ENCODE measurements around the gene NPDC1.
"Not testable (repeated sequence)": the region's sequence is repeated elsewhere in the genome, so short reads cannot be mapped to it uniquely, and the experiment has no call there.

NPDC1 gene

GRCh38 chr9:137011907-137012675, 33.9 kb downstream of the NPDC1 start:
- DNase-seq (ENCODE audit: low read depth in 2 of 2) = no peak

DNA sequence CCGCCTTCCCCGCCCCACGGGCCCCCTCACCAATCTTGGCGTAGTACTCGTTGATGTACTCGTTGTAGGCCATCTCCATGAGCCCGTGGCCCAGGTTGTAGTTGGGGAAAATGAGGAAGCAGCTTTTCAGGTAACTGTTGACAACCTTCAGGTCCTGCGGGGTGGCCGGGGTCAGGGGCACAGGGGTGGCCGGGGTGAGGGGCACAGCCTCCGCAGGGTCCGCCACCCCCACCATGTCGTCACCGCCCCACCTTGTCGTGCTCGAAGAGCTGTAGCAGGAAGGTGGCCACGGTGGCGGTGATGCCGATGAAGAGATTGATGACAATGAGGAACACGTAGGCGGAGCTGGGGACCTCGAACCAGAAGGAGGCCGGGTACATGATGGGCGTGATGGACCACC, 34.8 kb downstream of the NPDC1 start:
- no peak for DNase-seq (ENCODE audit: low read depth in 2 of 2)

DNA sequence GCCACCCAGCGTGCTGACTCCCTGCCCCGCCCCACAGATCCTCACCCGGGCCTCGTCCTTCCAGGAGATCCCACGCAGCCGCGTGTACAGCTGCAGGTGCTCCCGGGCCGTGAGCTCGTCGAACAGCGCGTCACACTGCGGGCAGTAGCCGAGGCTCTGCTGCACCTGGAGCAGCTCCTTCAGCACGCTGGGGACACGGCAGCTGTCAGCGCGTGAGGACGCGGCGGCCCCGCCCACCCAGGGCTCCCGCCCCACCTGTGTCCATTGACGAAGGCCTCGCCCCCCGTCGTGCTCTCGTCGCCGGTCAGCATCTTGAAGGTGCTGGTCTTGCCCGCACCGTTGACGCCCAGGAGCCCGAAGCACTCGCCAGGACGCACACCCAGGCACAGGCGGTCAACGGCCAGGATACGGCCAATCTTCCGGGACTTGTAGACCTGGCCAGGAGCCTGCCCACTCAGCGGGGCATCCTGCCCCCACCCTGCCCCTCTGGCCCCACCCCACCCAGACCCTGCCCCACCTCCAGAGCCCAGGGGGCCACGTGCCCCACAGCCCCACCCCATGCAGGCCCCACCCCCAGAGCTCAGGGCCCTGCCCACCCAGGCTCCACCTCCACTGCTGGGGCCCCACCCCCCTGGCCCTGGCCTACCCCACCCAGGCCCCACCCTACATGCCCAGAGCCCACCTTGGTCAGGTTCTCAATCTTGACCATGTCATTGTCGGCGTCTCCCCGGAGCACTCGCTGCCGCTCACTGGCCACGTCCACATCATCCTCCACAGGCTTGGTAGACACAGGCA, 35.8 kb downstream of the NPDC1 start:
- DNase-seq (ENCODE audit: low read depth in 2 of 2) = no peak

DNA sequence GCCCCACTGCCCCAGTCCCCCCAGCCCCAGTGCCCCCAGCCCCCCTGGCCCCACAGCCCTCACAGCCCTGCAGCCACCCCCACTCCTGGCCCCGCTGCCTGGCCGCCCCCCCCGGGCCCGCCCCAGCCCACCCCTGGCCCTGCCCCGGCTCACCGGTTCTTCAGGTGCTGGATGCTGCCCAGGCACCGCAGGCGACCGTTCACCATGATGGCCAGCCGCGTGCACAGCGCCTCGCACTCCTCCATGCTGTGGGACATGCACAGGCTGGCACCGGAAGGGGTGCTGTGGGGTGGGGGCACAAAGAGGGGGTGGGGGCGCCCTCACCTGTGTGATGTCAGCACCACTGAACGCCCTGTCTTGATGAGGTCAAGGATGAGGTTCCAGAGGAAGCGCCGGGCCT, 36.8 kb downstream of the NPDC1 start:
- DNase-seq (ENCODE audit: low read depth in 2 of 2) = no peak

DNA sequence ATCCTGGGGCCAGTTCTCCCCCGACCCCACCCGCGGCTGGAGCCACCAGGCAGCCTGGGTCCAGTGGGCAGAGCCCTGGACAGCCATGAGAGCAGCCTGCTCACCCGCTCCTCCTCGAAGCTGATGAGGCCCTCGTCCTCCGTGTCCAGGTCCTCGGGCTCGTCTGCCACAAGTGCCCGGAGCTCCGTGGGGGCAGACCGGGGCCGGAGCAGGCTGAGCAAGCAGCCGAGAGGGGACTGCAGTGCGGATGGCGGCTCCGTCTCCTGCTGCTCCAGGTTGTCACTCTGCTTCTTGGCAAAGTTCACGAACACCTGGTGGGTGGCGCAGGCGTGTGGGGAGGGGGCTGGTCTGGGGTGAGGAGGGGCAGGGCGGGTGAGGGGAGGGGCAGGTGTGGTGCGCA, 37.7 kb downstream of the NPDC1 start:
- DNase-seq (ENCODE audit: low read depth in 2 of 2) = no peak

GRCh38 chr9:137007816-137008270, 38.1 kb downstream of the NPDC1 start:
- no peak for DNase-seq (ENCODE audit: low read depth in 2 of 2)

DNA sequence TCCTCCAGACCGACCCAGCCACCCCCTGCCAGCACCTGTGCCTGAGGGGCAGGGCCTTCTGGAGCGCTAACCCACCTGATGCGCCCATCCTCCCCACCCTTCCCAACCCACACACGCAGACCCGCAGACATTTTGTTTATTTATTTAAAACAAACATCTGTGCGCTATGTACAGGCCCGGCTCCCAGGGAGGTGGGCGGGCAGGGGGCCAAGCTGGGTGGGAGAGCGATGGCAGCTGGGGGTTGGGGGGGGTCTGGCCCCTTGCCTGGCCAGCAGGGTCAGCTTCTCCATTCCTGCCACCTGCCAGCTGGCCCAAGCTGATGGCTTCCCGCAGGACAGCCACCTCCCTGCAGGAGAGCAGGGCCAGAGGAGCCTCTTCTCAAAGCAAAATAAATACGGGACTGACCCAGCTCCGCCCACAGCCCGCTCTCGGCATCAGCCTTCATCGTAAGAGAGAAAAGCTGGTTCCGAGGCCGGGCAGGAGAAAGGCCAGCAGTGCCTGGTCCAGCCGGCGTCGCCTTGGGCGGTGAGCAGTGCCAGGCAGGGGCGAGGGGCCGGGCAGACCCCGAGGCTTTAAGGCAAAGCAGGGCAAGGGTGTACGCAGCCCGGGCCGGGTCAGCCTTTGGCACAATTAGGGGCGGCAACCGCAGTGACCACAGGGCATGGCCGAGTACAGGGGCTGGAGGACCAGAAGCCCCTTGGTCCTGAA, 38.7 kb downstream of the NPDC1 start:
- no peak for DNase-seq (ENCODE audit: low read depth in 2 of 2)

DNA sequence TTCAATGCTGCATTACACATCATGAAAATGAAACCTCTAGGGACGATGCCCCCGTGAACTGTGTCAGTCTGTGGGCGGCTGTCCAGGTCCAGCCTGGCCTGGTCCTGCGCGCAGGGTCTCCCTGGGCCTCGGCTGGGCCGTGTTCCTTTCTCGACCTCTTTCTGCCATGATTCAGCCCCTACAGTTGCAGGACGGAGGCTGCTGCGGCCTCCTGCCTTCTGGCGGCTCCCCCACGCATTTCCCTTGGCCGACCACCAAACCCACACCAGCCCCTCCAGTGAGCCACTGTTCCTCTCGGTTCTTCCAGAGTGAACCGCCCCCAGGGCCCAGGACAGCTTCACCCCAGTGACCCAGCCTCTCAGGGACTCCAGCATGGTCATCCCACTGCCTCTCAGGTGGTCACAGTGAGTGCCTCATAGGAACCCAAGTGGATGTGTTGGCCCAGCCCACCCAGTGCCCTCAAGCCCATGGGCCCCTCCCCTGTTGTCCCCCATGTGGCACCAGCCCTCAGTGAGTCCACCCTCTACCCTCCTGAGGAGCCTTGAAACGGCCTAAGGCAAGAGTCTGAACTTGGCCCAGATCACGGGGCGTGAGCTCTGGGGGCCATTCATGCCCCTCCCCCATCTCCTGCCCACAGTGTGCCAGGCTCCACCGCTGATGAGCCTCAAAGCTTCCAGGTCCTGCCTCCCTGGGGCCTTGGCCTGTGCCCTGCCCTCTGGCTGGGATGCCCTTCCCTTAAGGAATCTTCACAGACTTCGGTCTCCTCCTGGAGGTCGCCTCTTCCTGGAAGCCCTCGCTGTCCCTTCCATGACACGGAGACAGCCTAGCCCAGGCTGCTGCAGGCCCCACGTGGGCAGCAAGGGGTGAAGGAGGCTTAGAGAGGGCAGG, 39.6 kb downstream of the NPDC1 start:
- DNase-seq (ENCODE audit: low read depth in 2 of 2) = no peak

DNA sequence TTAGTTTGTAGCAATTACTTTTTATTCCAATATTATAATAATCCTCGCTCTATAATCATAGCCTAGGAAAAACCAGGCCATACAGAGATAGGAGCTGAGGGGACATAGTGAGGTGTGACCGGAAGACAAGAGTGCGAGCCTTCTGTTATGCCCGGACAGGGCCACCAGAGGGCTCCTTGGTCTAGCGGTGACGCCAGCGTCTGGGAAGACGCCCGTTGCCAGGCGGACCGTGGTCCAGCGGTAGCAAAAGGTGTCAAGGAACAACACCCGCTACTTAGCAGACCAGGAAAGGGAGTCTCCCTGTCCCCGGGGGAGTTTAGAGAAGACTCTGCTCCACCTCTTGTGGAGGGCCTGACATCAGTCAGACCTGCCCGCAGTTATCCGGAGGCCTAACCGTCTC, 41.7 kb downstream of the NPDC1 start:
- DNase-seq (ENCODE audit: low read depth in 2 of 2) = not testable (repeated sequence)

- DNase-seq (ENCODE audit: low read depth in 2 of 2) = no peak
Measured at GRCh38 chr9:137002646-137003041, 43.3 kb downstream of the NPDC1 start.

DNA sequence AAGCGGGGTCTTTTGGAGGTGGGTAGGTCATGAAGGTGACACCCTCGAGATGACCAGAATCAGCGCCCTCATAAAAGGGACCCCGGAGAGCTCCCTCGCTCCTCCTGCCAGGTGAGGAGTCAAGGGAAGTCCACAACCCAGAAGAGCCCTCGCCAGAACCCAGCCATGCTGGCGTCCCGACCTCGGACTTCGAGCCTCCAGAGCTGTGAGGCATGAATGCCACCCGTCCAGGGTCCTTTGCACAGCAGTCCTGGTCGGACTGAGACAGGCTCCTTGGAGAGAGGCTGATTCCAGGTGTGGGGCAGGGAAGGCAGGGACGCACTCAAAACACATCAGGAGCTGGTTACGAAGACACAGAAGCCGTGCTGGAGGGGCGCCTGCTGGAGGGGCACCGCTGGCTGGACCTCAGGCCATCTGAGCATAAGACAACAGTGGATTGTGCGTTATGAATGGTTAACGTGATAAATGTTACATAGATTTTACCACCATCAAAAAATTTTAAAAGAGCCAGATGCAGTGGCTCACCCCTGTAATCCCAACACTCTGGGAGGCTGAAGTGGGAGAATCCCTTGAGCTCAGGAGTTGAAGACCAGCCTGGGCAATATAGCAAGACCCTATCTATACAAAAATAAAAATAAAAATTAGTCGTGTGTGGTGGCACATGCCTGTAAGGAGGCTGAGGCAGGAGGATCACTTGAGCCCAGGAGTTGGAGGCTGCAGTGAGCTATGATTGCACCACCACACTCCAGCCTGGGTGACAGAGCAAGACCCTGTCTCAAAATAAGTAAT, 43.9 kb downstream of the NPDC1 start:
- no peak for DNase-seq (ENCODE audit: low read depth in 2 of 2)

DNA sequence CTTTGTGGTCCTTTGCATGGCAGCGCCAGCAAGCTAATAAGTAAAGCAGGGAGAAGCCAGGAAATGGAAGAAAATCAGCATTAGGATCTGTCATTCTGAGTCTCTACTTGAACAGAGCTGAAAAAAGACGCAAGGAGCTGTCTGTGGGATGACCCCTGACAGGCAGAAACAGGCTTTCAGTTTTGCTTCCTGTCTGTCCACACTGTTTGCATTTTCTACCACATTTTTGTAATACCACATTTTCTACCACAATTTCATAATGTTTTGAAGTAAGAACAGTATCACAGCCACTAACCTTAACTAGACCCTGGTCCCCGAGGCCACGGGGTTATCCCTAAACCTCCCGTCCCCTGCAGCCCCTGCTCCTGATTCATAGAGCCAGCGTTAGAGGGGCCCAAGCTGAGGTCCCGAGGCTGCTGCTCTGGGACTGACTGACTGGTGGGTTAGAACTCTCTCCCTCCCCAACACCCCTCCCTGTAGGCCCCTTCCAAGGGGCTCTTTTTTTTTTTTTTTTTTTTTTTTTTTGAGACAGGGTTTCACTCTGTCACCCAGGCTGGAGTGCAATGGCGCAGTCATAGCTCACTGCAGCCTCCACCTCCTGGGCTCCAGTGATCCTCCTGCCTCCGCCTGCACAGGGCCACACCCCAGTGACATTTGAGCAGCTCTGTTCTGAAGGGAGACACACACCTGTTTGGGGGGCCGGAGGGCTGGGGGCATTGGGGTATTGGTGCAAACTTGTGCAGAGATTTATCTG, 45.6 kb downstream of the NPDC1 start:
- DNase-seq (ENCODE audit: low read depth in 2 of 2) = no peak

DNA sequence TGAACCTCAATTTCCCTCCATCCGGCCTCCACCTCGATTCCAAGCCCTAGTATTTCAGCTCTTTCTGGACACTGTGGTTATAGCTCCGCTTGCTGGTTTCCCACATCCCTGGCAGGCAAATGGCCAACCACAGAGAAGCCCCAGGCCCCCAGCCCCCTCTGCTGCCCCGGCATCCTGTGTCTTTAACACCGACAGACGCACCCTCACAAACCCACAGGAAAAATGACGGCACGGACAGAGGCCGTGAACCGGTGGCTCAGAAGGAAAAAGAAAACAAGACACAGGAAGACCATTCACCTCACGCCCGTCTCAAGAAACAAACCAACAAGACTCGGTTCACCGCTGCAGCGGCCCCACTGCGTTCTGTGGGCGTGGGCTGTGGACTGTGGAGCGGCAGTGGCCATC, 48.1 kb downstream of the NPDC1 start:
- DNase-seq (ENCODE audit: low read depth in 2 of 2) = no peak

- DNase-seq (ENCODE audit: low read depth in 2 of 2) = no peak
Measured at GRCh38 chr9:136997371-136997770, 48.6 kb downstream of the NPDC1 start.

- DNase-seq (ENCODE audit: low read depth in 2 of 2) = no peak
Measured at GRCh38 chr9:136996361-136997292, 49.4 kb downstream of the NPDC1 start, which contains the start of gene CLIC3. Gene CLIC3 (minus strand): TSS chr9:136996568. CDS start chr9:136996543, 25 bp downstream.

DNA sequence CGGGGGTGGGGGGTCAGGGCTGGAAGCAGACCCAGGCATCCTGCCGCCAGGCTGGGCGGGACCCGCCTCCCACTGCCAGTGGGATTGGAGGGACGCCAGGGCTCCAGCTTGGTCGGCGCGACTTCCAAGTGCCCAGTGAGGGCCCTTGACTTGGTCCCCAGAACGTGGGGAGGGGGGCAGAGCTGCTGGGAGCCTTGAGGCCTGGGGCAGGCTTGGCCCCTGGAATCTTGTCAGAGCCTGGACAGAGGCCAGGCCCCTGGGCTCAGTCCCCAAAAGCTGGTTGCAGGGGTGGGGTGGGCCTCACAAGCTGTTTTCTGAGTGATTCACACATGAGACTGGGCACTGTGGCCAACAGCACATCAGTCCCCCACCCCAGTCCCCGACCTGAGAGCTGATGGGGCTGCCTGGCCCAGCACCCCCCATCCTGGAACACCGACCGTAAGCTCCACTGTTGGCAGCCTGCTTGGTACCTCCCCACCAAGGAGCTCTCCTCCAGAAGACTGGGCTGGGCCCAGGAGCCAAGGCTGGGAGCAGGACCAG, 50.1 kb downstream of the NPDC1 start:
- no peak for DNase-seq (ENCODE audit: low read depth in 2 of 2)

GRCh38 chr9:136995362-136995761, 50.6 kb downstream of the NPDC1 start:
- no peak for DNase-seq (ENCODE audit: low read depth in 2 of 2)

- no peak for DNase-seq (ENCODE audit: low read depth in 2 of 2)
Measured at GRCh38 chr9:136994888-136995230, 51.1 kb downstream of the NPDC1 start.

Data from stimulated activated CD4-positive, alpha-beta T cell treated with anti-CD3 and anti-CD28 coated beads, Interleukin-12 subunit alpha, Interleukin-12 subunit beta, amount 100 ng/mL, for 24 hours (primary cell).